Measurements from ENCODE around the gene NSMCE1.

The NSMCE1 gene

DNA sequence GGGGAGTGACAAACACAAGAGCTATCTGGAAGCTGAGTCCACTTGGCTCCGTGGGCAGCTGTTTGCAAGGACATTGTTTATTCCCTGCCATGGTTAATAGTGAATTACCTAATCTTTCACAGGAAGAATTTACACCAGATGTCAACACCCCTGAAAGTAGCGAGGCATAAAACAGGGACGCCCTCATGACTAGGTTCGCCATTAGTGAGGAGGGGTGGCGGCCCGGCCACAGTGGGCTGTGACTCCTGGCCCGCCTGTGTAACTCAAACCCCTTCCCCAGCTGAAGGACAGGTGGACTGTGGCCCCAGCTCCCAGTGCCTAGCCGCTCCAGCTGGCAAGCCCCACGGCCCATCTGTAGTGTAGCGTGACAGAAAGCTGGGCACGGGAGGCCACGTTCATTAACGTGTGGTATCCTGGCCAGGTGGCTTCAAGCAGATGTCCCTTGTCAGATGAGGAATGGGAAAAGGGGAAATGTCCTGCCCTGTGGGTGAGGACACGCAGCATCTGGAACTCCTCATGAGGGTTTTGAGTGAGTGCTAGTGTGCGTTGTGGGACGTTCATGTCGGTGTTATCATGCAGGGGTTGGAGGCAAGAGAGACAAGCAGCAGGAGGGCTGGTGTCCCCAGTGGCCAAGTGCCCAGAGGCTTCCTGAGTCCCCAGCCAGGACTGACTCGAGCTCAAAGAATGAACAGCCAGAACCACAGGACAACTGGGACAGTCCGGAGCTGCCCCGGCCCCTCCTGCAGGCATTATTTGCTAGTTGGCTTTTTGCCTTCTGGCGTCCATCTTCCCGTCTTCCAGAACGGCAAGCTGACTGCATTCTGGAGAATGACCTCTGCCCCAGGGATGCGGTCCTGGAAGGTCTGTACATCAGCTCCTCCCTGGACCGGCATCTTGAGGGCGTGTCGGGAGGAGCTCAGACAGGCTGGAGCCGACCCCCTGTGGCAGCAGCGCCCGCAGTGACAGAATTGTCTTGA lies 46.0 kb downstream of the NSMCE1 start:
- peak overlapping the region; percentile 36 for H3K27ac ChIP-seq (ENCODE audit: low read depth, low read length)
- H2AK5ac ChIP-seq (ENCODE audit: low read length) = peak overlapping the region; percentile 51
- H2AFZ ChIP-seq (ENCODE audit: insufficient read depth, low read length, poor library complexity) = no peak overlapping the region
- peaks cover 10 to 13% of the 10 kb centered on the region in 2 experiments for H3K4me1 ChIP-seq (ENCODE audit: control insufficient read depth in 1 of 2, insufficient read depth in 2 of 2, low read length in 2 of 2)
- no peak overlapping the region for H3K14ac ChIP-seq (ENCODE audit: low read length)
- peak overlapping the region; percentile 25 for H4K8ac ChIP-seq (ENCODE audit: low read depth, low read length)
- H2BK120ac ChIP-seq (ENCODE audit: insufficient read depth, low read length, poor library complexity) = no peak overlapping the region
- no peak overlapping the region for H3K4ac ChIP-seq (ENCODE audit: low read depth, low read length)
- H3K23ac ChIP-seq (ENCODE audit: low read length) = no peak overlapping the region
- H4K12ac ChIP-seq (ENCODE audit: low read depth, low read length) = no peak overlapping the region
- DNase-seq = peak; percentile 81 to 85
- peaks cover 4 to 5% of the 10 kb centered on the region in 2 experiments for H3K36me3 ChIP-seq (ENCODE audit: control insufficient read depth in 1 of 2, insufficient read depth in 2 of 2, low read length in 2 of 2)
- H3K18ac ChIP-seq (ENCODE audit: low read length) = no peak overlapping the region
- peaks cover 2% of the 10 kb centered on the region for H3K9me3 ChIP-seq (ENCODE audit: insufficient read depth, low read depth, low read length)
- peak overlapping the region; percentile 3 for H2BK5ac ChIP-seq (ENCODE audit: low read depth, low read length, poor library complexity)
- no peak overlapping the region for H3K9ac ChIP-seq (ENCODE audit: low read length)
- no peak overlapping the region for H3K4me2 ChIP-seq (ENCODE audit: low read length)
- peaks cover 9% of the 10 kb centered on the region for H3K79me1 ChIP-seq (ENCODE audit: low read length)
- H4K91ac ChIP-seq (ENCODE audit: low read depth, low read length) = peak overlapping the region; percentile 81
- WGBS (ENCODE audit: extremely low coverage, insufficient coverage, insufficient read length) = no CpG with 5 or more reads among the region's 30 CpGs
- no peak overlapping the region for H3K4me3 ChIP-seq (ENCODE audit: low read depth, low read length)
- H3K79me2 ChIP-seq (ENCODE audit: control insufficient read depth, insufficient read depth, low read length, poor library complexity) = no peaks in the 10 kb centered on the region
- H3K27me3 ChIP-seq (ENCODE audit: insufficient read depth, low read length) = no peaks in the 10 kb centered on the region
- no peak overlapping the region for H2BK12ac ChIP-seq (ENCODE audit: low read length)

DNA sequence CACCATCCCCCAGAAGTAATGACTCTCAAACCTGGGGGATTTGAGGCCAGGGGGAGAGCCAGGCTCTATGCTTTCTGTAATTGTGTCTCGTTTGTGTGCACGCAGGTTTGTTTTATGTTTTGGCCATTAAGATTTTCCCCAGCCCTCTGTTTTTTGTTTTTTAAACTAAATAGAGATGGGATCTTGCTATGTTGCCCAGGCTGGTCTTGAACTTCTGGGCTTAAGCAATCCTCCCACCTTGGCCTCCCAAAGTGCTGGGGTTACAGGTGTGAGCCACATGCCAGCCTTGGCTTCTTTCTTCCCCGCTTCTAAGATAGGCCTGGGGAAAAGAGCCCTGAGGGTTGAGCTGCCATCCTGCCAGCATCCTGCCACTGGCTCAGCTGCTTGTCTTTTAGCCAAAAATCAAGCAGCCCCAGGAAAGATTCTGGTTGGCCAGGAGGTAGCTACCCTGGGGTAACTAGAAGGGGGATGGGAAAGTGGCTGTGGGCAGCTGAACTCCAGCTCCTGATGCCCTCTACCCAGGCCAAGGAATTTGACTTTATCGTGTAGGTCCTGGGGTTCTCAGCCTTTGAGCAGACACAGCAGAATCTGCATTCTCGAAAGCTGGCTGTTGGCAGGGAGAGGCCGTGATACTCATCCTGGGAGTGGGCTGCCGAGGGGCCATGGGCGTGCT lies 46.9 kb downstream of the NSMCE1 start:
- Histone ChIP-seq H2BK5ac (ENCODE audit: low read depth, low read length, poor library complexity) (no peak overlapping the region), H2AK5ac (ENCODE audit: low read length) (no peak overlapping the region), H3K23ac (ENCODE audit: low read length) (no peak overlapping the region), H2BK12ac (ENCODE audit: low read length) (no peak overlapping the region), H2AFZ (ENCODE audit: insufficient read depth, low read length, poor library complexity) (no peak overlapping the region), H3K9me3 (ENCODE audit: insufficient read depth, low read depth, low read length) (peaks cover 2% of the 10 kb centered on the region), H4K91ac (ENCODE audit: low read depth, low read length) (peak overlapping the region; percentile 81), H3K27me3 (ENCODE audit: insufficient read depth, low read length) (no peaks in the 10 kb centered on the region), H2BK120ac (ENCODE audit: insufficient read depth, low read length, poor library complexity) (no peak overlapping the region), H3K4me1 (ENCODE audit: control insufficient read depth in 1 of 2, insufficient read depth in 2 of 2, low read length in 2 of 2) (peaks cover 10 to 13% of the 10 kb centered on the region in 2 experiments), H3K9ac (ENCODE audit: low read length) (no peak overlapping the region), H3K18ac (ENCODE audit: low read length) (no peak overlapping the region), H3K4me3 (ENCODE audit: low read depth, low read length) (no peak overlapping the region), H3K4ac (ENCODE audit: low read depth, low read length) (no peak overlapping the region), H3K79me1 (ENCODE audit: low read length) (peaks cover 9% of the 10 kb centered on the region), H3K4me2 (ENCODE audit: low read length) (no peak overlapping the region), H3K79me2 (ENCODE audit: control insufficient read depth, insufficient read depth, low read length, poor library complexity) (no peaks in the 10 kb centered on the region), H4K12ac (ENCODE audit: low read depth, low read length) (no peak overlapping the region), H4K8ac (ENCODE audit: low read depth, low read length) (no peak overlapping the region), H3K36me3 (ENCODE audit: control insufficient read depth in 1 of 2, insufficient read depth in 2 of 2, low read length in 2 of 2) (peaks cover 4 to 5% of the 10 kb centered on the region in 2 experiments), H3K14ac (ENCODE audit: low read length) (no peak overlapping the region), H3K27ac (ENCODE audit: low read depth, low read length) (no peak overlapping the region)
- no peak for DNase-seq
- WGBS (ENCODE audit: extremely low coverage, insufficient coverage, insufficient read length) = no CpG with 5 or more reads among the region's 8 CpGs

DNA sequence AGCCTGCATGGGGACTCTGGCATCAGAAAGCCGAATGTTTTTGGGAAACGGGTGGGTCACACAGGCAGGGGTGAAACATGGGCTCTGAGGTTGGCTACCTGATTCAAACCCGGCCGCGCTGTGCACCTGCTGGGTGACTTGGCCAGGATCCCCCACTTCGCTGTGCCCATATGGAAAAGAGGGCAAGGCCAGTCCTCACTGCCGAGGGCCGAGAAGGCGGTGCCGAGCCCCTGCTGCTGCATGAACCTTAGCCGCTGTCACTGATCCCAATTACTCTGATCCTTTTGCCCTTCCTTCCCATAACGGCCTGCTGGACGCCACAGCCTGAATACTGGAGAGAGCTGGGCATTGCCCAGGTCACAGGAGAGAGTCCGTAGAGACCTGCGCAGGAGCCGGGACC lies 47.6 kb downstream of the NSMCE1 start:
- Histone ChIP-seq H3K4me3 (ENCODE audit: low read depth, low read length) (no peak overlapping the region), H2AFZ (ENCODE audit: insufficient read depth, low read length, poor library complexity) (no peak overlapping the region), H3K9me3 (ENCODE audit: insufficient read depth, low read depth, low read length) (no peaks in the 10 kb centered on the region), H3K79me1 (ENCODE audit: low read length) (peaks cover 9% of the 10 kb centered on the region), H4K8ac (ENCODE audit: low read depth, low read length) (no peak overlapping the region), H3K18ac (ENCODE audit: low read length) (no peak overlapping the region), H3K23ac (ENCODE audit: low read length) (no peak overlapping the region), H2BK12ac (ENCODE audit: low read length) (no peak overlapping the region), H4K12ac (ENCODE audit: low read depth, low read length) (no peak overlapping the region), H3K9ac (ENCODE audit: low read length) (no peak overlapping the region), H2BK120ac (ENCODE audit: insufficient read depth, low read length, poor library complexity) (no peak overlapping the region), H3K14ac (ENCODE audit: low read length) (no peak overlapping the region), H3K4me2 (ENCODE audit: low read length) (no peak overlapping the region), H2BK5ac (ENCODE audit: low read depth, low read length, poor library complexity) (no peak overlapping the region), H3K4me1 (ENCODE audit: control insufficient read depth in 1 of 2, insufficient read depth in 2 of 2, low read length in 2 of 2) (peaks cover 10 to 13% of the 10 kb centered on the region in 2 experiments), H4K91ac (ENCODE audit: low read depth, low read length) (no peak overlapping the region), H3K36me3 (ENCODE audit: control insufficient read depth in 1 of 2, insufficient read depth in 2 of 2, low read length in 2 of 2) (peaks cover 4 to 5% of the 10 kb centered on the region in 2 experiments), H3K4ac (ENCODE audit: low read depth, low read length) (no peak overlapping the region), H2AK5ac (ENCODE audit: low read length) (no peak overlapping the region), H3K79me2 (ENCODE audit: control insufficient read depth, insufficient read depth, low read length, poor library complexity) (no peaks in the 10 kb centered on the region), H3K27me3 (ENCODE audit: insufficient read depth, low read length) (no peaks in the 10 kb centered on the region), H3K27ac (ENCODE audit: low read depth, low read length) (no peak overlapping the region)
- no peak for DNase-seq
- no CpG with 5 or more reads among the region's 16 CpGs for WGBS (ENCODE audit: extremely low coverage, insufficient coverage, insufficient read length)

DNA sequence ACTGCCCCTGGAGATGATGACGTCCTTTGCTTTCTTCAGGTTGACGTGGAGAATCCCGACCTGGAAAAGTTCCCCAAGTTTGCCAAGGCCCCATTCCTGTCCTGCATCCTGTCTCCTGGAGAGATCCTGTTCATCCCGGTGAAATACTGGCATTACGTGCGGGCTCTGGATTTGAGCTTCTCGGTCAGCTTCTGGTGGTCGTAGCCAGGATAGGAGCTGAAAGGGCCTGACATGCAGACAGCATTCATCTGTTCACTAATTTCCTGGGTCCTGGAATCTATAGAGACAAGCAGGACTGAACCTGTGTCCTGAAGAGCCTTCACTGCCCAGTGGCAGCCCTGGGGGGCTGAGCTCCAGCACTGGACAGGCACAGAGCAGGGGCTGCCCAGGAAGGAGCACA lies 48.0 kb downstream of the NSMCE1 start:
- Histone ChIP-seq H3K4ac (ENCODE audit: low read depth, low read length) (no peak overlapping the region), H4K12ac (ENCODE audit: low read depth, low read length) (no peak overlapping the region), H3K4me2 (ENCODE audit: low read length) (no peak overlapping the region), H3K27ac (ENCODE audit: low read depth, low read length) (no peak overlapping the region), H2AK5ac (ENCODE audit: low read length) (no peak overlapping the region), H3K79me1 (ENCODE audit: low read length) (peaks cover 9% of the 10 kb centered on the region), H4K91ac (ENCODE audit: low read depth, low read length) (no peak overlapping the region), H4K8ac (ENCODE audit: low read depth, low read length) (no peak overlapping the region), H2BK12ac (ENCODE audit: low read length) (no peak overlapping the region), H2BK5ac (ENCODE audit: low read depth, low read length, poor library complexity) (no peak overlapping the region), H2BK120ac (ENCODE audit: insufficient read depth, low read length, poor library complexity) (no peak overlapping the region), H3K9ac (ENCODE audit: low read length) (no peak overlapping the region), H3K18ac (ENCODE audit: low read length) (no peak overlapping the region), H2AFZ (ENCODE audit: insufficient read depth, low read length, poor library complexity) (no peak overlapping the region), H3K14ac (ENCODE audit: low read length) (no peak overlapping the region), H3K36me3 (ENCODE audit: control insufficient read depth in 1 of 2, insufficient read depth in 2 of 2, low read length in 2 of 2) (peaks cover 4 to 6% of the 10 kb centered on the region in 2 experiments), H3K79me2 (ENCODE audit: control insufficient read depth, insufficient read depth, low read length, poor library complexity) (no peaks in the 10 kb centered on the region), H3K4me3 (ENCODE audit: low read depth, low read length) (no peak overlapping the region), H3K23ac (ENCODE audit: low read length) (no peak overlapping the region), H3K27me3 (ENCODE audit: insufficient read depth, low read length) (no peaks in the 10 kb centered on the region), H3K9me3 (ENCODE audit: insufficient read depth, low read depth, low read length) (no peaks in the 10 kb centered on the region), H3K4me1 (ENCODE audit: control insufficient read depth in 1 of 2, insufficient read depth in 2 of 2, low read length in 2 of 2) (peaks cover 10 to 13% of the 10 kb centered on the region in 2 experiments)
- no peak for DNase-seq
- whole genome bisulfite sequencing (ENCODE audit: extremely low coverage, insufficient coverage, insufficient read length) = no CpG with 5 or more reads among the region's 8 CpGs
